Fibroblast of pulmonary artery (primary cell): ENCODE data around the gene FEN1.

ENCODE experiments used
- DNase-seq: peaks from one replicate; pipeline ENCODE4 v3.0.0-alpha.2; 2010; ENCODE audit warnings: low read depth
- H3K4me3 ChIP-seq: replicated peaks from 2 replicates; pipeline ENCODE4 v1.5.1; 2011; ENCODE audit warnings: low read depth, mild to moderate bottlenecking, control low read depth, low read length, moderate library complexity
- TF ChIP-seq, protein P1 (sequence below): IDR thresholded peaks from 2 replicates; pipeline ENCODE4 v1.5.1; 2011; ENCODE audit warnings: mild to moderate bottlenecking, control low read depth, low read length, inconsistent platforms; ENCODE audit errors: missing control alignments

FEN1 gene

DNA sequence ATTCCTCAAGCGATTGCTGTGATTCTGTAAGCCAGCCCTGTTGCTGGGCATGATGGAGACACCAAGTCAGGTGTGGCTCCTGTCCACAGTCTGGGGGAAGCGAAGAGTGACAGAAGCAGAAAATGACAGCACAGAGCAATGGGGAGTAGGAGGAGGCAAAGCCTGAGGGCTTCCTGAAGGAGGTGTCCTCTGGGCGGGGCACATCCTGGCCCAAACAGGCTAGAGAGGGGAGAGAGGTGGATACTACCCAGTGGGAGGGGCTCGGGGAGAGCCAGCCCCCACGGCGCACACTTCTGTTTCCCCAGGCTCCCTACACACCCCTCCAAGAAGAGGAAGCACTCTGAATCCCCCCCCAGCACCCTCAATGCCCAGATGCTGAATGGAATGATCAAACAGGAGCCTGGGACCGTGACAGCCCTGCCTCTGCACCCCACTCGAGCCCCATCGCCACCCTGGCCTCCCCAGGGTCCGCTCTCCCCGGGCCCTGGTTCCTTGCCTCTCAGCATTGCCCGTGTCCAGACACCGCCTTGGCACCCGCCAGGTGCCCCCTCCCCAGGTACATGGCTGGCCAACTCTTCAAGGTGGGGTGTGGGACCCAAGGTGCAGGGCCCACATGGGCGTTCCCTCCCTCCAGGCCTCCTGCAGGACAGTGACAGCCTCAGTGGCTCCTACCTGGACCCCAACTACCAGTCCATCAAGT is 21.4 kb upstream of the FEN1 start:
- no peak overlapping the region for H3K4me3 ChIP-seq
- DNase-seq, result no peak
- TF ChIP-seq, protein P1, sequence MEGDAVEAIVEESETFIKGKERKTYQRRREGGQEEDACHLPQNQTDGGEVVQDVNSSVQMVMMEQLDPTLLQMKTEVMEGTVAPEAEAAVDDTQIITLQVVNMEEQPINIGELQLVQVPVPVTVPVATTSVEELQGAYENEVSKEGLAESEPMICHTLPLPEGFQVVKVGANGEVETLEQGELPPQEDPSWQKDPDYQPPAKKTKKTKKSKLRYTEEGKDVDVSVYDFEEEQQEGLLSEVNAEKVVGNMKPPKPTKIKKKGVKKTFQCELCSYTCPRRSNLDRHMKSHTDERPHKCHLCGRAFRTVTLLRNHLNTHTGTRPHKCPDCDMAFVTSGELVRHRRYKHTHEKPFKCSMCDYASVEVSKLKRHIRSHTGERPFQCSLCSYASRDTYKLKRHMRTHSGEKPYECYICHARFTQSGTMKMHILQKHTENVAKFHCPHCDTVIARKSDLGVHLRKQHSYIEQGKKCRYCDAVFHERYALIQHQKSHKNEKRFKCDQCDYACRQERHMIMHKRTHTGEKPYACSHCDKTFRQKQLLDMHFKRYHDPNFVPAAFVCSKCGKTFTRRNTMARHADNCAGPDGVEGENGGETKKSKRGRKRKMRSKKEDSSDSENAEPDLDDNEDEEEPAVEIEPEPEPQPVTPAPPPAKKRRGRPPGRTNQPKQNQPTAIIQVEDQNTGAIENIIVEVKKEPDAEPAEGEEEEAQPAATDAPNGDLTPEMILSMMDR, result no peak

- no peak overlapping the region for H3K4me3 ChIP-seq
Observed at GRCh38 chr11:61771985-61772455, 20.7 kb upstream of the FEN1 start.

DNA sequence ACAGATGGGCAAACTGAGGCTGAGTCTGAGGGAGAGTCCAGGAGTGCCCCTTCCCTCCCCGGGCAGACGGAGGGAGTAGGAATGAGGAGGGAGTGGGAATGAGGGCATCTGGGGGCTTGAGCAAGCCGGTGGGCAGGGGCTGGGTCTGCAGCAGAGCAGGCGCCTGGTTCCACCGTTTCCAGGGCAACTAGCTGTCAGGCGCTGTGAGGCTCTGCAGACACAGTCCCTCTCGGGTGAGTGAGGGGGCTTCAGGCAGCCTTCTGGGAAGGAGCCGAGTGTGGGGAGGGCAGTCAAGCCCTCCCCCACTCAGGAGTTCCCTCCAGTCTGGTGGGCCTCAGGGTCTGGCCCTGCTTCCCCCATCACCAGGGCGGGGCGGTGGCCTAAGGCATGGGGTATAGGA is 19.4 kb upstream of the FEN1 start:
- DNase-seq, result no peak
- TF ChIP-seq, protein P1, result no peak
- H3K4me3 ChIP-seq, result no peak overlapping the region

More at GRCh38 chr11:61771985-61772455, 20.7 kb upstream of the FEN1 start:
- DNase-seq, result no peak
- TF ChIP-seq, protein P1, result no peak

- no peak for DNase-seq
- no peak overlapping the region for H3K4me3 ChIP-seq
- TF ChIP-seq, protein P1, result no peak
Observed at GRCh38 chr11:61773809-61774208, 18.9 kb upstream of the FEN1 start.

- DNase-seq, result no peak
- no peak overlapping the region for H3K4me3 ChIP-seq
- TF ChIP-seq, protein P1, result no peak
Observed at GRCh38 chr11:61774411-61774810, 18.3 kb upstream of the FEN1 start.

- no peak for DNase-seq
- no peak overlapping the region for H3K4me3 ChIP-seq
- TF ChIP-seq, protein P1, result no peak
Observed at GRCh38 chr11:61775106-61775505, 17.6 kb upstream of the FEN1 start.
